Left kidney (tissue), 8 donors: ENCODE data around the gene WARS2. TPM values are rescaled to one million over a fixed set of nuclear protein-coding genes. Genes with fewer than 3 reads are reported as not detected.
A peak's percentile ranks its signal among the peaks of the same experiment; 100 is the strongest.
"Not testable (repeated sequence)": the region's sequence is repeated elsewhere in the genome, so short reads cannot be mapped to it uniquely, and the experiment has no call there.

ENCODE experiments used
- DNase-seq: peaks from one replicate; pipeline ENCODE4 v3.0.0-alpha.2; 2013
- long read RNA-seq, 8 donors: transcript quantifications; one replicate each; lab custom pipeline, GENCODE V29; 2026
- polyA plus RNA-seq: library from polyadenylated mRNA; unstranded; fragments of 120-200 nt; gene quantifications from one replicate; pipeline ENCODE4 v1.2.1, GENCODE V29; 2013; ENCODE audit not compliant: insufficient read length

The WARS2 gene
- 27.7 TPM for polyA plus RNA-seq
- long read RNA-seq, donor 1, transcript WARS2-201 (6 exons, 2,800 nt) = major isoform, 9 of 10 reads
- long read RNA-seq, donor 1, partial matches to known transcripts = 0 of 10 reads
- long read RNA-seq, donor 1, other reads (novel, unspliced or antisense) = 0 of 10 reads
- long read RNA-seq, donor 2, transcript WARS2-201 (6 exons, 2,800 nt) = major isoform, 7 of 12 reads
- long read RNA-seq, donor 2, partial matches to known transcripts = 5 of 12 reads
- long read RNA-seq, donor 2, other reads (novel, unspliced or antisense) = 0 of 12 reads
- long read RNA-seq, donor 3, transcript WARS2-201 (6 exons, 2,800 nt) = major isoform, 8 of 8 reads
- long read RNA-seq, donor 3, partial matches to known transcripts = 0 of 8 reads
- long read RNA-seq, donor 3, other reads (novel, unspliced or antisense) = 0 of 8 reads
- long read RNA-seq, donor 4 = 0 reads
- long read RNA-seq, donor 5, partial matches to known transcripts = 0 of 4 reads
- long read RNA-seq, donor 5, other reads (novel, unspliced or antisense) = 0 of 4 reads
- long read RNA-seq, donor 6, partial matches to known transcripts = 0 of 3 reads
- long read RNA-seq, donor 6, other reads (novel, unspliced or antisense) = 0 of 3 reads
- long read RNA-seq, donor 7, transcript WARS2-201 (6 exons, 2,800 nt) = major isoform, 16 of 16 reads
- long read RNA-seq, donor 7, partial matches to known transcripts = 0 of 16 reads
- long read RNA-seq, donor 7, other reads (novel, unspliced or antisense) = 0 of 16 reads
- long read RNA-seq, donor 8, partial matches to known transcripts = 0 of 5 reads
- long read RNA-seq, donor 8, other reads (novel, unspliced or antisense) = 0 of 5 reads

DNA sequence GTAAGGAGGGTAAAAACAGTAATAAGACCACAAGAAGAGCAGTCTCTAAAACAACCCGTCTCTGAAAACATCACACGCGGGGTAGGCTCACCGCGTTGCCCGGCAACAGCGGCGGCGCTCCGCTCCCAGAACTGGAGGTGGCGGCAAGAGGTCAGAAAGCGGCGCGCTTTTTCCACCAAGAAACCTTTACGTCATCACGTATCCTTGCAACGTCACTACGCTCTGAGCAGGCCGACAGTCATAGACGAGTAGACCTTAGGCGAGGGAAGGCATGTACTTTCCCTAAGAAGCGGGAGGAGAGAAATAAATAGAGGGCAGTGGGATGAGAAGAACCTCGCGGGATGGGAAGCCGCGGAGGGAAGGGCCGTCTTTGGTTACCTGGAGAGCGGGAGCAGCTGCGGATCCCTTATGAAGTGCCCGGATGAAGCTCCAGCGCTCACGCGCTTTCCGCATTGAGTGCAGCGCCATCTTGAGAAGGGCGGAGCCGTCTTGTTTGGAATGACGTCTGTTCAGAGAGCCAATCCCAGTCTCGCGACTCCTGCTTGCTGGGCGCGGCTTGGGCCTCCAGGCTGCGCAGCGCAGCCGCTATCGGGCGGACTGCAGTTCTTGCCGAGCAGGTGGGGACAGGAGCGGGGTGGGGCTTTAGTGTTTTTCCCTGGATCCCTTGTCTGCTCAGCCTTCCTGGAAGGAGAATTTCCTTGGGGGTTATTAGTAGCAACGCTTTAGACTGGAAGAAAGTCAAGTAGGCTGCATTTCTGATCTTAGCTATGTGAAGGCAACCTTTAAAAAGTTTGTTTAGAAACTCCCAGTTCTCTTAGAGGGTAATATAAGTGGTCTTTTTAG lies at the start of gene WARS2:
Gene WARS2, minus strand, starts transcription at position 477 of the 843 bp plus-strand sequence. Its CDS starts 9 bp downstream, at position 468.
- DNase-seq = peak; percentile 97

GRCh38 chr1:119188926-119189325 lies 48.5 kb upstream of the WARS2 start:
- no peak for DNase-seq

GRCh38 chr1:119187416-119187815 lies 47.0 kb upstream of the WARS2 start:
- no peak for DNase-seq

DNA sequence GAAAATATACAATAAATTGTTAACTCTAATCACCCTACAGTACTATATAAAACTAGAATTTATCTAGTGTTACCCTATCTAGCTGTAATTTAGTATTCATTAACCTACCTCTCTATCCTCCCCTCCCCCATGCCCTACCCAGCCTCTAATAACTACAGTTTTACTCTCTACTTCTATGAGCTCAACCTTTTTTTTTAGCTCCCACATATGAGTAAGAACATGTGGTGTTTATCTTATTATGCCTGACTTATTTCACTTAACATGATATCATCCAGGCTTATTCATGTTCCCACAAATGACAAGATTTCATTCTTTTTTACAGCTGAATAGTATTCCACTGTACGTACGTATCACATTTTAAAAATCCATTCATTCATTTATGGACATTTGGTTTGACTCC lies 46.0 kb upstream of the WARS2 start:
- DNase-seq = no peak

DNA sequence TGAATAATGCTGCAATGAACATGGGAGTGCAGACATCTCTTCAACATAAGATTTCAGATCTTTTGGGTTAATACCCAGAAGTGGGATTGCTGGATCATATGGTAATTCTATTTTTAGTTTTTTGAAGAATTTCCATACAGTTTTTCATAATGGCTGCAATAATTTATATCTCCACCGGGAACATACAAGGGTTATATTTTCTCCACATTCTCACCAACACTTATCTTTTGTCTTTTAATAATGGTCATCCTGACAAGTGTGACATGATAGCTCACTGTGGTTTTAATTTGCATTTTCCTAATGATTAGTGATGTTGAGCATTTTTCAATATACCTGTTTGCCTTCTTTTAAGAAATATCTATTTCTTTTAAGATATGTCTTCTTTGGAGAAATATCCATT lies 44.5 kb upstream of the WARS2 start:
- no peak for DNase-seq

DNA sequence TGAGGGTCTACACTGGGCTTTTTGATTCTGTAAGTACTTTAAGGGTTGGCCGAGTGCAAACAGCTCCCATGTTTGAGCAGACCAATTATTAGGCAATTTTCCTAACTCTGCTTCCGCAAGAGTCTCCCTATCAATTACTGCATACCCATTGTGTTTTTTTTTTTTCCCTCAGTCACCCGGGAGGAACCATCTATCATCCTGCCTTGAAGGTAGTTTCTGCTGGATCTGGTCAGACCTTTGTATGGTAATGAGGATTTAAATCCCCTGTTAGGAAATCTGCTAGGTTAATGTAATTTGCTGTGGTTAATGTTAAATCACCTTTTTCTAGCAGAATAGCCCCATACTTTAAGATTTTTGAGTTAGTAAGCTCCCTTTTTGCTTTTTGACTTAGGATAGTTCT lies 40.8 kb upstream of the WARS2 start:
- no peak for DNase-seq

DNA sequence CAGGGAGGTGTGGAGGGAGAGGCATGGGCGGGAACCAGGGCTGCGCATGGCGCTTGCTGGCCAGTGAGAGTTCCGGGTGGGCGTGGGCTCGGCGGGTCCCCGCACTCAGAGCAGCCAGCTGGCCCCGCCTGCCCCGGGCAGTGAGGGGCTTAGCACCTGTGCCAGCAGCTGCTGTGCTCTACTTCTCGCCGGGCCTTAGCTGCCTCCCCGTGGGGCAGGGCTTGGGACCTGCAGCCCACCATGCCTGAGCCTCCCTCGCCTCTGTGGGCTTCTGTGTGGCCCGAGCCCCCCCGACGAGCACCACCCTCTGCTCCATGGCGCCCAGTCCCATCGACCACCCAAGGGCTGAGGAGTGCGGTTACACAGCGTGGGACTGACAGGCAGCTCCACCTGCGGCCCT lies 38.6 kb upstream of the WARS2 start:
- DNase-seq = no peak

- DNase-seq = not testable (repeated sequence)
Observed at GRCh38 chr1:119172927-119173326, 32.5 kb upstream of the WARS2 start.

GRCh38 chr1:119171381-119172010 lies 31.0 kb upstream of the WARS2 start:
- not testable (repeated sequence) for DNase-seq

DNA sequence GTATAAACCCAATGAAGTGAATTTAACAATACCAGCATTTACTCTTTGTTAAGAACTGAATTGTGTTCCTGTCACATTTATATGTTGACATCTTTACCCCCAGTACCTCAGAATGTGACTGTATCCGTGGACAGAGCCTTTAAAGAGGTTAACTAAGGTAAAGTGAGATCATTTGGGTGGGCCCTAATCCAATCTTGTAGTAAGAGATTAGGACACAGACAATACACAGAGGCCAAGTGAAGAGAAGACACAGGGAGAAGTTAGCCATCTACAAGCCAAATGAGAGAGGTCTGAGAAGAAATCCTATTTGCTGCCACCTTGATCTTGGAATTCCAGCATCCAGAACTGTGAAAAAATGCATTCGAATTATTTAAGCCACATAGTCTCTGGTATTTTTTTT lies 22.9 kb upstream of the WARS2 start:
- no peak for DNase-seq

- peak; percentile 45 for DNase-seq
Observed at GRCh38 chr1:119160866-119161265, 20.4 kb upstream of the WARS2 start.

GRCh38 chr1:119160409-119160808 lies 20.0 kb upstream of the WARS2 start:
- no peak for DNase-seq

- DNase-seq = no peak
Observed at GRCh38 chr1:119159966-119160365, 19.5 kb upstream of the WARS2 start.

DNA sequence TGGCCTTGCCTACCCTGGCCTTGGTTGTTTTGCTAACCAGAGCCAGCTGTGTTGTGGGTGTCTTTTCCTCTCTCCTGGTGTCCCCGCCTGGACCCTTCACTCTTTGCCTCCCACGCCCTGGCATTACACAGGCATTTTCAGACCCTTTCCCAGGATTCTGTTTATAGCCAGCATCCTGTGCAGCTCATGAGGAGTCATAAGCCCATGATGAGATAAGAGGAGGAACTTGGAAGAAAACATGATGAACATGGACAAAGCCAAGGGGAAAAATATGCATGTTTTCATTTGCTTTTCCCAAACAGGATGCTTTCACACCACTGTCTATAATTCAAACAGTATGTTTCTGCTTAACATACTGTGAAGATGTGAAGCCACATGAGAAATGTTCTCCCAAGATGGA lies 18.7 kb upstream of the WARS2 start:
- no peak for DNase-seq

- DNase-seq = not testable (repeated sequence)
Observed at GRCh38 chr1:119156761-119157160, 16.3 kb upstream of the WARS2 start.

DNA sequence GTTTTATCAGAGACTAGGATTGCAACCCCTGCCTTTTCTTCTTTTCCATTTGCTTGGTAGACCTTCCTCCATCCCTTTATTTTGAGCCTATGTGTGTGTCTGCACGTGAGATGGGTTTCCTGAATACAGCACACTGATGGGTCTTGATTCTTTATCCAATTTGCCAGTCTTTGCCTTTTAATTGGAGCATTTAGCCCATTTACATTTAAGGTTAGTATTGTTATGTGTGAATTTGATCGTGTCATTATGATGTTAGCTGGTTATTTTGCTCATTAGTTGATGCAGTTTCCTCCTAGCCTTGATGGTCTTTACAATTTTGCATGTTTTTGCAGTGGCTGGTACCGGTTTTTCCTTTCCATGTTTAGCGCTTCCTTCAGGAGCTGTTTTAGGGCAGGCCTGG lies 14.6 kb upstream of the WARS2 start:
- DNase-seq = not testable (repeated sequence)

- DNase-seq = no peak
Observed at GRCh38 chr1:119150150-119150549, 9.7 kb upstream of the WARS2 start.

DNA sequence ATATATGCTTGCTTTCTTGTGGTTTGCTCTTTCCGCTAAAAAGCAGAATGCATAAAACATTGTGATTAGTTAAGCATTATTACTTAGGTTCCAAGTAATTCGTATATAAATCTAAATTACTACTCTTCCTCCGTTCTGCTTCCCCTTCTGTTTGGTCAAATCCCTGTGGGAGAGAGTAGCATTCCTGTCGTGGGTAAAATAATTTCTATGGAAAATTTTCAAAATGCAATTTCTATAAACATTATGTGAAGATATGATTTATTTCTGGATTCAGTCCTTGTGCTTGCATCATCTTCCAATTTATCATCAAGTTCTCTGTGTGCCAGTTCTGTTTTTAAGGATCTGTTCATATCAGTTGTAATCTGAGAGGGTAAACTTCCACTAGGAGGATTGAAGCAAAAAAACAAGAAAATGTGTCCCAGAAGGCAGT lies 7.2 kb upstream of the WARS2 start:
- no peak for DNase-seq

DNA sequence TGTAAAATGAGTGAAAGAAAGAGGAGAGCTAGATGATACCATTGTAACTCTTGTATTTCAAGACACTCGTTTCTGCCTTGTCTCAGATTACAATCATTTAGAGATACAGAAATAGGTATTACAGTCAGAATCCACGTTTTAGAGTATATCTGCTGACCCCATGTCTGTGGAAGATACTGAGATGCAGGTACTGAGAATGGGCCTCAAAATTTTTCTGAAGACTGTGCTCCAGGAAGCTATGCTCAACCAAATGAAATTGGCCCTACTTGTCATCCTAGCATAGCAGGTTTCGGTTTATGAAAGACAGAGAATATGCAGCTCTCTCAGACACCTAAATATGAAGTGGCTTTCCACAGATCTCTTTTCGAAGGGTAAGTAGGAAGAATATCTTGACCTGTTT lies 6.0 kb upstream of the WARS2 start:
- no peak for DNase-seq

GRCh38 chr1:119144813-119145212 lies 4.4 kb upstream of the WARS2 start:
- DNase-seq = no peak

GRCh38 chr1:119143706-119144105 lies 3.3 kb upstream of the WARS2 start:
- no peak for DNase-seq

DNA sequence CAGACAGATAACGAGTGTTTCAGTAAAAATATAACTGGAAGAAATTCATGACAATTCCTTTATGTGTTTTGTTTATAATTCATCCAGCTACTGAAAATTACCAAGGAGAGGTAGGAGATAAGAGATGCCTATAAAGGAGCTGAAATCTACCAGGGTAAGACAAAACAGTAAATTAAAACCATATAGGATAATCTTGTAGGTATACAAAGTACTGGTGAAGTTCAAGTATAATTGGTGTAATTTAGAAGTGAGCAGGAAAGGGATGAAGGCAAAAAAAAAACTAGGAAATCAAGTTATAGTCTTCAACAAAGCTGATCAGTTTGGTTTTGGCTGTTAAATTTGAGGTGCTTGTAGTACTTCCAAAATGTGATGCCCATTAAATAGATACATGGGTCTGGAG lies 1.2 kb upstream of the WARS2 start:
- no peak for DNase-seq
